ENCODE data around the gene UCK2. TPM values are rescaled to one million over a fixed set of nuclear protein-coding genes. Genes with fewer than 3 reads are reported as not detected.

Gene UCK2
- total RNA-seq, 1 donor from 2014 or later: 62.4 TPM

DNA sequence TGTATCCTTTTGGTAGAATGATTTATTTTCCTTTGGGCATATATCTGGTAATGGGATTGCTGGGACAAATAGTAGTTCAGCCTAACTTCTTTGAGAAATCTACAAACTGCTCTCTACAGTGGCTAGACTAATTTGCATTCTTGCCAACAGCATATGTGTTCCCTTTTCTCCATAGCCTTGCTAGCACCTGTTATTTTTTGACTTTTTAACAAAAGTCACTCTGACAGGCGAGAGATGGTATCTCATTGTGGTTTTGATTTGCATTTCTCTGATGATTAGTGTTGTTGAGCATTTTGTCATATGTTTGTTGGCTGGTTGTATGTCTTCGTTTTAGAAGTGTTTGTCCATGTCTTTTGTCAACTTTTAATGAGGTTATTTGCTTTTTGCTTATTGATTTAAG, 99.8 kb downstream of the UCK2 start:
- H3K4me3 ChIP-seq (ENCODE audit: low read depth, low read length): no peak overlapping the region
- no peak for DNase-seq (ENCODE audit: low read depth)
- TF ChIP-seq, protein P1, sequence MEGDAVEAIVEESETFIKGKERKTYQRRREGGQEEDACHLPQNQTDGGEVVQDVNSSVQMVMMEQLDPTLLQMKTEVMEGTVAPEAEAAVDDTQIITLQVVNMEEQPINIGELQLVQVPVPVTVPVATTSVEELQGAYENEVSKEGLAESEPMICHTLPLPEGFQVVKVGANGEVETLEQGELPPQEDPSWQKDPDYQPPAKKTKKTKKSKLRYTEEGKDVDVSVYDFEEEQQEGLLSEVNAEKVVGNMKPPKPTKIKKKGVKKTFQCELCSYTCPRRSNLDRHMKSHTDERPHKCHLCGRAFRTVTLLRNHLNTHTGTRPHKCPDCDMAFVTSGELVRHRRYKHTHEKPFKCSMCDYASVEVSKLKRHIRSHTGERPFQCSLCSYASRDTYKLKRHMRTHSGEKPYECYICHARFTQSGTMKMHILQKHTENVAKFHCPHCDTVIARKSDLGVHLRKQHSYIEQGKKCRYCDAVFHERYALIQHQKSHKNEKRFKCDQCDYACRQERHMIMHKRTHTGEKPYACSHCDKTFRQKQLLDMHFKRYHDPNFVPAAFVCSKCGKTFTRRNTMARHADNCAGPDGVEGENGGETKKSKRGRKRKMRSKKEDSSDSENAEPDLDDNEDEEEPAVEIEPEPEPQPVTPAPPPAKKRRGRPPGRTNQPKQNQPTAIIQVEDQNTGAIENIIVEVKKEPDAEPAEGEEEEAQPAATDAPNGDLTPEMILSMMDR (conservative IDR thresholded peaks at IDR 0.05; ENCODE audit: low read depth, low read length): no peak

DNA sequence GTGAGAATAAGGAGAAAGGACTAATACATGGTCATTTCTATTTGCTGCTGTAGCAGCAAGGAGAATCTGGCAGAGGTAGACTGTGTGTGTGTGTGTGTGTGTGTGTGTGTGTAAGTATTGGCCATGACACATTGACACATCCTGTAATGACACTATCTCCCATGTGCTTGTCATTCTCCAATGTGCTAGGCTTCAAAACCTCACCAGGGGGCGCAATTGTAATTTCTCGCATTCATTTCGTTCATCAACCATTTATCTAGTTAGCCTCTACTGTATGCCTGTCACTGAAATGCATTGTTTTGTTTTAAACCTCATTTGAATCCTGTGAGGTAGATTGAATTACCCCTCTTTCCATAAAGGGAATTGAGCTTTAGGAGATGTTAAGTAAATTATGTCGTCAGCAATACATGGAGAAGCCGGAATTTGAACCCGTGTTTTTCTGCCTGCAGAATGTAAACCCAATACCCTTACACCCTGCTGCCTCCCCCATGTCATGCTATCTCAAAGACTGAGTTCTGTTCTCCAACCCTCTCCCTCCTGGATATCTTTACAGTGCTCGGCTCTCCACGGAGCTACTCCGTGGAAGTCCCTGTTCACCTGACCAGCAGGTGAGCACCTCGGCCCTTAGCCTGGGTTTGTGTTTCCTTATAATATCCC, 100.8 kb downstream of the UCK2 start:
- H3K4me3 ChIP-seq (ENCODE audit: low read depth, low read length): no peak overlapping the region
- TF ChIP-seq, protein P1 (conservative IDR thresholded peaks at IDR 0.05; ENCODE audit: low read depth, low read length): peak; percentile 84
- no peak for DNase-seq (ENCODE audit: low read depth)

DNA sequence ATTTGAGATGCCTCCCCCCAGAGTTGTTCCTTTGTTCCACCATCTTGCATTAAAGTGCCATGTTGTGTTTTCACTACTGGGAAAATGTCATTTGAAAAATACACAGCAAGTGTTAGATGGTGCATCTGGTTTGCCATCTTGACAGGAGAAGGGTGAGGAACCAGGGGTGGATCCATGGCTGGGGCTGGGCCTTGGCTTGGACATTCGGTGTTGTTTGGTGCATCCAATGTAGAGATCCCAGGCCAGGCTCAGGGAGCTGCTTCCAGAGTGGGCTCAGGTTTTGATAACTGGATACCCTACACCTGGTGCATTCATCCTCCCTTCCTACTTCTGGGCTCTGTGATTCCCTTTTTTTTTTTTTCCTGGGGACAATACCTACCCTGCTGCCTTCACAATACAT, 103.5 kb downstream of the UCK2 start:
- no peak overlapping the region for H3K4me3 ChIP-seq (ENCODE audit: low read depth, low read length)
- TF ChIP-seq, protein P1 (conservative IDR thresholded peaks at IDR 0.05; ENCODE audit: low read depth, low read length): no peak
- no peak for DNase-seq (ENCODE audit: low read depth)

DNA sequence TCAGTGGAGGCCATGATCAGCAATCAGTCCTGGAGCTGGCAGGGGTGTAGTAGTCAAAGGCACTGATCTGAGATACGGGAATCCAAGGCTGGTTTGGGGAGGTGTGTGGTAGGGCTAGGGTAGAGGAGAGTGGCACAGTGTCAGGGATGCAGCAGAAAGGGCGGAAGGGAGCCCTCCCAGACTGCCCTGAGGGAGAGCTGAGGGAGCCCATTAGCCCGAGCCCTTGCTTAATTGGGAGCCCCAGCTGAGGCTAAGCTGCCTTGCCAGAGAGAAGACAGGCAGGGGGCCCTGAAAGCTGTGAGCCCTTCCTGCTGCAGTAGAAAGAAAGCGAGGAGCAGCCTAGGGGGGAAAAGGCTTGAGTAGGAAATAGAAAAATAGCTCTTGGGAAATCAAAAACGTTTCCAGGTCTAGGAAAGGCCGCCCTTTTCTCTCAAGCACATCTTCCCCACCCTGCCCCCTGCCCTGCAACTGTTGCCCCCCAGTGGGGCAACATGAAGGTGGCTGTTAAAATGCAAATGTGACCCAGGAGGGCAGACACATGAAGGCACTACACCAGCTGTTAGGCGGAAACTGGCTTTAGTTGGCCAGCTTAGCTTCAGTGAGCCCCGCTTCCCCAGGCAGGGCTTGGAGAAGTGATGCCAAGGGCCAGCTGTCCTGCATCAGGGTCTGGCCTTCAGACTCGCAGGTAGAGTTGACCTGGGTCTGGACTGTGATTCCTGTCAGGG, 106.2 kb downstream of the UCK2 start:
- H3K4me3 ChIP-seq (ENCODE audit: low read depth, low read length): no peak overlapping the region
- no peak for DNase-seq (ENCODE audit: low read depth)
- TF ChIP-seq, protein P1 (conservative IDR thresholded peaks at IDR 0.05; ENCODE audit: low read depth, low read length): no peak

DNA sequence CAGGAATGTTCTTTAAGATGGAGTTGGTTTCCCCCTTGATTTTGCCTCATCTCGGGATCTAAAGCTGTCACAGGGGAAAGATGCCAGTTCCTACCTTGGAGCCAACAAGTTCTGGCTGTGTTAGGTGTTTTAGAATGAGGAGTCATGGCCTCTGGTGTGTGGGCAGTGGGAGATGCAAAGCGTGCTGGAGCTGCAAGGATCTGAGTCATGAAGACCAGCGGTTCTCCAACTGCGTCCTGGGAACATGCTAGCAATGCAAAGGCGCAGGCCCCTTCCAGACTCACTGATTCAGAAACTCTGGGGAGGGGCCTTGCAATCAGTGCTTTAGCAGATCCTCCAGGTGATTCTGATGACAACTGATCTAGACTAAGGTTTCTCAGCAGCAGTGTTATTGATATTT, 109.1 kb downstream of the UCK2 start:
- TF ChIP-seq, protein P1 (conservative IDR thresholded peaks at IDR 0.05; ENCODE audit: low read depth, low read length): no peak
- H3K4me3 ChIP-seq (ENCODE audit: low read depth, low read length): no peak overlapping the region
- DNase-seq (ENCODE audit: low read depth): no peak

DNA sequence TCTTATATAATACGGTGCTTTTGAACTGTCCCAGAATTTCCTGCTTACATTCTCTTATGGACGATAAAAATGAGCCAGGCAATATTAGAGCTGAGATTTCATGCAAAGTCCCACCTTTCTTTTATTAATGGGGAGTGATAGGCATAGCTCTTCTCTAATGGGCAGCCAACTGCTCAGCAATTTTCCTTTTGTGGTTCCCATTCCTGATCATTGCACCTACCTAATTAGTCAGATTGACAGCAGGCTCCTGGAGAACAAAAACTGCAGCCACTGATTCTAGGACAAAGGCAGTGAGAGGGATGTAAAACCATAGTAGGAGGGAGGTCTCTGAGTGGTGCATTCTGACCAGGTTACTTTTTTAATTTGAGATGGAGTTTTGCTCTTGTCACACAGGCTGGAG, 110.4 kb downstream of the UCK2 start:
- no peak overlapping the region for H3K4me3 ChIP-seq (ENCODE audit: low read depth, low read length)
- DNase-seq (ENCODE audit: low read depth): no peak
- TF ChIP-seq, protein P1 (conservative IDR thresholded peaks at IDR 0.05; ENCODE audit: low read depth, low read length): no peak

DNA sequence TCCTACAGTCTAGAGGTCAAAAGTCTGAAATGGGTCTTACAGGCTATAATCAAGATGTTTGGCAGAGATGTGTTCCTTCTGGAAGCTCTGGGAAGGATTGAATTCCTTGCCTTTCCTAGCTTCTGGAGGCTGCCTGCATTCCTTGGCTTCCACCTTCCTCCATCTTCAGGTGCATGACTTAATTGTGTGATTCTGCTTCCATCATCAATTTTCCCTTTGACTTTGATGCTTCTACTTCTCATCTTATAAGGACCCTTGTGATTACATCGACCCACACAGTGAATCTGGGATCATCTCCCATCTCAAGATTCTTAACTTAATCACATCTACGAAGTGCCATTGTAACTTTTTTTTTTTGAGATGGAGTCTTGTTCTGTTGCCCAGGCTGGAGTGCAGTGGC, 111.4 kb downstream of the UCK2 start:
- TF ChIP-seq, protein P1 (conservative IDR thresholded peaks at IDR 0.05; ENCODE audit: low read depth, low read length): no peak

More for the DNA sequence above, 111.4 kb downstream of the UCK2 start:
- no peak overlapping the region for H3K4me3 ChIP-seq (ENCODE audit: low read depth, low read length)
- DNase-seq (ENCODE audit: low read depth): no peak
